H1 (cell line): Measurements from ENCODE around the gene ZSWIM4. TPM values are rescaled to one million over a fixed set of nuclear protein-coding genes. Genes with fewer than 3 reads are reported as not detected.

Experiments used
- CBX8 ChIP-seq: fragments of 300-800, 300-1000 bp; sonication (generic); IDR thresholded peaks from 2 replicates; pipeline ENCODE4 v1.7.1; 2016; ENCODE audit warnings: low read depth, low read length, borderline replicate concordance
- CHD2 ChIP-seq: IDR thresholded peaks from 2 replicates; pipeline ENCODE4 v1.6.1; 2012; ENCODE audit warnings: low read length, improper control_type of control experiment
- HDAC2 ChIP-seq, 2 experiments: fragments of 300-600 bp in 1 of 2; sonication (generic) in 1 of 2; IDR thresholded peaks; 2 replicates each; pipeline ENCODE4 v1.6.1; 2011 to 2012; ENCODE audit warnings: low read depth in 2 of 2, low read length in 2 of 2, mild to moderate bottlenecking in 2 of 2, moderate library complexity in 2 of 2, borderline replicate concordance in 1 of 2, inconsistent platforms in 1 of 2
- HDAC6 ChIP-seq: IDR thresholded peaks from one replicate; pipeline ENCODE4 v1.7.1; 2012; ENCODE audit warnings: low read depth, mild to moderate bottlenecking, inconsistent platforms, low read length, moderate library complexity
- TCF12 ChIP-seq: IDR thresholded peaks from 2 replicates; pipeline ENCODE4 v1.6.1; 2011; ENCODE audit warnings: low read depth, mild to moderate bottlenecking, low read length
- TEAD4 ChIP-seq: IDR thresholded peaks from 2 replicates; pipeline ENCODE4 v1.6.1; 2012; ENCODE audit warnings: low read depth, low read length, inconsistent platforms, mixed read lengths
- YY1 ChIP-seq: IDR thresholded peaks from 2 replicates; pipeline ENCODE4 v1.6.1; 2011; ENCODE audit warnings: low read depth, mild to moderate bottlenecking, low read length
- ZNF274 ChIP-seq: IDR thresholded peaks from 2 replicates; pipeline ENCODE4 v1.7.0; 2012; ENCODE audit warnings: low read length, borderline replicate concordance; ENCODE audit errors: extremely low read depth
- polyA plus RNA-seq, 7 experiments: library from polyadenylated mRNA; depleted of rRNA in 3 of 7; stranded (reverse) in 5 of 7; unstranded in 2 of 7; fragments of >200 nt in 5 of 7; fragments of 200-250 nt in 2 of 7; gene quantifications; 1 replicate in 5 of 7; 2 replicates in 1 of 7; 4 replicates in 1 of 7; pipeline versions ENCODE4 v1.2.1 to v1.2.3, GENCODE V29; 2011 to 2013; ENCODE audit warnings: missing spikeins in 2 of 7, mixed read lengths in 2 of 7
- total RNA-seq: library from RNA; stranded (reverse); fragmentation: NEBNext Ultra II Directional; extraction: Animal tissue kit (Norgen Biotek cat#: 25700); gene quantifications from 2 replicates; pipeline ENCODE4 v1.2.1, GENCODE V29; 2021
- TF ChIP-seq, protein P1 (sequence below): IDR thresholded peaks from 2 replicates; pipeline ENCODE4 v1.6.1; 2011; ENCODE audit warnings: low read length, improper control_type of control experiment
- TF ChIP-seq, protein P2 (sequence below): IDR thresholded peaks from 2 replicates; pipeline ENCODE4 v1.6.1; 2011; ENCODE audit warnings: low read depth, mild to moderate bottlenecking, low read length; ENCODE audit not compliant: insufficient read depth

Gene ZSWIM4
- total and polyA plus RNA-seq, 2 of the 8 experiments (the other 6 are each of a cell fraction or from before 2014, with no cell fraction given) = 12.2 to 31.1 TPM

DNA sequence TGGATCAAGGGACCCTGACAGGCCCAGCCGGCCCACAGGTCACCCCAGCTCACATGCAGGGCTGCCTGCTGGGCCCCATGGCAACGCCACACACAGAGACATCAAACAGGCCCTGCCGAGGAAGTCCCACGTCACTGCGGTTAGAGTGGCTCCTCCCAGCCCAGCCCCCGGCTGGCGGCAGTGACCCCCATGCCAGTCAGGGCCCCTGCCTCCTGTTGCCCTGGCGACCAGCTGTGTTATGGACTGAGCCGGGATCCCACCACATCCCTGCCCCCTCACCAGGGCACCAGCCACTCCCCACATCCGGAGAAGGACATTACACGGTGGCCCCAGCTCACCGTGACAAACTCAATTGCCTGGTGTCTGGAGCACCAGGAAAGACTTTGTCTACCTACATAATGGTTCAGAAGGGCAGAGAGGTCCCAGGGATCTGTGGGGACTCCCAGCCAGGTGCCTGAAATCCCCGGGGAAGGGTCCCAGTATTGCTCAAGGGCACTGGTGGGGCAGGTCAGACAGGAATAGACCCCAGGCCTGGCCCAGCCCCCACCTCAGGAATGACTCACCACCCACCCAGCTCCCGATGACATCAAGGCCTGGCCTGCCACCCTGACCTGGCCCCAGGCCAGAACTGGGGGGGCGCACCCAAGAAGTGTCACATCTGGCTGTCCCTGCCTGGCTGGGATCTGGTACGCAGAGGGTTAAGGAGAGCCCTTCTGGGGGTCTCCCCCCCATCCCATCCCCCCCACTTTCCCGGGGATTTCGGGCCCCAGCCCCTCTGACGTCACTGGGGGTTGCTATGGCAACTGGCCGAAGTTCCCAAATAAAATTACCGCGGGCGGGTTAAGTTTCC lies 51.5 kb downstream of the ZSWIM4 start (continued):
- TF ChIP-seq, protein P1, sequence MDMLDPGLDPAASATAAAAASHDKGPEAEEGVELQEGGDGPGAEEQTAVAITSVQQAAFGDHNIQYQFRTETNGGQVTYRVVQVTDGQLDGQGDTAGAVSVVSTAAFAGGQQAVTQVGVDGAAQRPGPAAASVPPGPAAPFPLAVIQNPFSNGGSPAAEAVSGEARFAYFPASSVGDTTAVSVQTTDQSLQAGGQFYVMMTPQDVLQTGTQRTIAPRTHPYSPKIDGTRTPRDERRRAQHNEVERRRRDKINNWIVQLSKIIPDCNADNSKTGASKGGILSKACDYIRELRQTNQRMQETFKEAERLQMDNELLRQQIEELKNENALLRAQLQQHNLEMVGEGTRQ = no peak
- TF ChIP-seq HDAC6 (no peak), TEAD4 (peak; percentile 72), ZNF274 (no peak), YY1 (no peak), CBX8 (no peak), CHD2 (0 out of 2 replicates have a peak, but pooled peaks have one; percentile 7), HDAC2 (IDR thresholded peaks at IDR 0.05; ENCODE audit: borderline replicate concordance in 1 of 2, low read depth in 2 of 2, low read length in 2 of 2) (no peak), TCF12 (0 out of 2 replicates have a peak, but pooled peaks have one; percentile 43)
- TF ChIP-seq, protein P2, sequence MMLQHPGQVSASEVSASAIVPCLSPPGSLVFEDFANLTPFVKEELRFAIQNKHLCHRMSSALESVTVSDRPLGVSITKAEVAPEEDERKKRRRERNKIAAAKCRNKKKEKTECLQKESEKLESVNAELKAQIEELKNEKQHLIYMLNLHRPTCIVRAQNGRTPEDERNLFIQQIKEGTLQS = no peak
